NAMALWA (cell line): Measurements from ENCODE around the gene TEX22.
A peak's percentile ranks its signal among the peaks of the same experiment; 100 is the strongest.
"Not testable (repeated sequence)": the region's sequence is repeated elsewhere in the genome, so short reads cannot be mapped to it uniquely, and the experiment has no call there.

ENCODE experiments used
- DNase-seq: peaks from one replicate; pipeline ENCODE4 v3.0.0-alpha.2; 2015; ENCODE audit warnings: low spot score

Gene TEX22

GRCh38 chr14:105398044-105398725 lies at the start of gene TEX22:
Gene TEX22, plus strand, starts transcription at chr14:105398538. Its CDS starts 803 bp downstream, at chr14:105399341.
- peak; percentile 85 for DNase-seq

- DNase-seq: no peak
Measured at GRCh38 chr14:105348945-105349699, 49.2 kb upstream of the TEX22 start.

- no peak for DNase-seq
Measured at GRCh38 chr14:105349992-105350391, 48.3 kb upstream of the TEX22 start.

- DNase-seq: no peak
Measured at GRCh38 chr14:105350450-105351244, 47.7 kb upstream of the TEX22 start.

GRCh38 chr14:105351410-105351809 lies 46.9 kb upstream of the TEX22 start:
- no peak for DNase-seq

GRCh38 chr14:105351920-105352851 lies 46.2 kb upstream of the TEX22 start:
- peak; percentile 92 for DNase-seq

- DNase-seq: no peak
Measured at GRCh38 chr14:105353136-105353535, 45.2 kb upstream of the TEX22 start.

GRCh38 chr14:105354541-105354940 lies 43.8 kb upstream of the TEX22 start:
- DNase-seq: no peak

- DNase-seq: no peak
Measured at GRCh38 chr14:105355049-105355575, 43.2 kb upstream of the TEX22 start.

GRCh38 chr14:105355850-105356604 lies 42.3 kb upstream of the TEX22 start:
- no peak for DNase-seq

GRCh38 chr14:105356927-105357326 lies 41.4 kb upstream of the TEX22 start:
- DNase-seq: no peak

- DNase-seq: no peak
Measured at GRCh38 chr14:105357626-105358025, 40.7 kb upstream of the TEX22 start.

- DNase-seq: no peak
Measured at GRCh38 chr14:105358140-105358846, 40.0 kb upstream of the TEX22 start.

- DNase-seq: no peak
Measured at GRCh38 chr14:105358943-105359342, 39.4 kb upstream of the TEX22 start.

GRCh38 chr14:105361412-105361811 lies 36.9 kb upstream of the TEX22 start:
- DNase-seq: not testable (repeated sequence)

- no peak for DNase-seq
Measured at GRCh38 chr14:105363847-105364708, 34.3 kb upstream of the TEX22 start.

- no peak for DNase-seq
Measured at GRCh38 chr14:105365101-105365500, 33.2 kb upstream of the TEX22 start.

GRCh38 chr14:105365681-105366080 lies 32.7 kb upstream of the TEX22 start:
- no peak for DNase-seq
